SK-N-SH (cell line): ENCODE data around the gene LRP5. TPM values are rescaled to one million over a fixed set of nuclear protein-coding genes. Genes with fewer than 3 reads are reported as not detected.

ENCODE experiments used
- CTCF ChIA-PET: fragments of 300-600, 350-600 bp; formaldehyde crosslinking; extraction: SDS; loops from one replicate; lab custom pipeline; 2021; lab: Yijun Ruan, JAX
- POLR2A ChIA-PET: fragments of 350-600 bp; sonication (Branson Sonifier 250); formaldehyde crosslinking; extraction: SDS; loops from one replicate; lab custom pipeline; 2020; ENCODE audit warnings: antibody characterized with exemption, inconsistent platforms; lab: Yijun Ruan, JAX
- DNase-seq: peaks from one replicate; pipeline ENCODE4 v3.0.0; 2012
- H2AFZ ChIP-seq: fragments of 200-600 bp; sonication (generic); 2 replicates; pipeline ENCODE4 v1.8.1; 2016; ENCODE audit warnings: antibody characterized with exemption, mild to moderate bottlenecking, low read depth
- H3F3A ChIP-seq: fragments of 200-600 bp; sonication (generic); replicated peaks from 2 replicates; pipeline ENCODE3; 2016; ENCODE audit warnings: antibody characterized with exemption, mild to moderate bottlenecking; ENCODE audit not compliant: insufficient read depth
- H3K27ac ChIP-seq, 2 experiments: fragments of 200-500 bp in 1 of 2; fragments of 200-600 bp in 1 of 2; sonication (Bioruptor generic) in 1 of 2; sonication (generic), shearing (Covaris generic) in 1 of 2; 2 replicates each; pipeline versions ENCODE4 v1.5.1 to v1.6.1; 2014 to 2016; ENCODE audit warnings: low read depth in 2 of 2, inconsistent platforms in 1 of 2, low read length in 1 of 2, mild to moderate bottlenecking in 1 of 2, mixed read lengths in 1 of 2
- H3K27me3 ChIP-seq: fragments of 200-600 bp; sonication (generic), shearing (Covaris generic); 2 replicates; pipeline ENCODE4 v1.6.1; 2016; ENCODE audit warnings: mixed run types; ENCODE audit not compliant: insufficient read depth
- H3K36me3 ChIP-seq, 2 experiments: fragments of 200-500 bp in 1 of 2; fragments of 200-600 bp in 1 of 2; sonication (Bioruptor generic) in 1 of 2; sonication (generic) in 1 of 2; replicated peaks in 1 of 2; 2 replicates each; pipeline versions ENCODE3 to v1.5.1; 2014 to 2016; ENCODE audit warnings: low read length in 1 of 2, mild to moderate bottlenecking in 1 of 2; ENCODE audit not compliant: insufficient read depth in 2 of 2, control insufficient read depth in 1 of 2
- H3K4me1 ChIP-seq, 2 experiments: fragments of 200-500 bp in 1 of 2; fragments of 200-600 bp in 1 of 2; sonication (Bioruptor generic) in 1 of 2; sonication (generic), shearing (Covaris generic) in 1 of 2; 2 replicates each; pipeline versions ENCODE4 v1.5.1 to v1.6.1; 2014 to 2016; ENCODE audit warnings: low read depth in 1 of 2, low read length in 1 of 2, mixed run types in 1 of 2; ENCODE audit not compliant: insufficient read depth in 2 of 2, control insufficient read depth in 1 of 2
- H3K4me2 ChIP-seq: fragments of 200-600 bp; sonication (generic), shearing (Covaris generic); 2 replicates; pipeline ENCODE4 v1.6.1; 2017; ENCODE audit warnings: mixed run types
- H3K4me3 ChIP-seq, 2 experiments: fragments of 200-500 bp in 1 of 2; fragments of 200-600 bp in 1 of 2; sonication (Bioruptor generic) in 1 of 2; sonication (generic), shearing (Covaris generic) in 1 of 2; 2 replicates each; pipeline versions ENCODE4 v1.5.1 to v1.8.1; 2014 to 2016; ENCODE audit warnings: low read depth in 2 of 2, inconsistent platforms in 1 of 2, low read length in 1 of 2, mild to moderate bottlenecking in 1 of 2, mixed read lengths in 1 of 2, moderate library complexity in 1 of 2
- H3K79me2 ChIP-seq: fragments of 200-600 bp; sonication (generic); 2 replicates; pipeline ENCODE4 v1.8.1; 2017; ENCODE audit warnings: mild to moderate bottlenecking; ENCODE audit not compliant: insufficient read depth
- H3K9ac ChIP-seq: fragments of 200-600 bp; sonication (generic); 2 replicates; pipeline ENCODE4 v1.6.1; 2017; ENCODE audit warnings: mixed run types
- H3K9me2 ChIP-seq: fragments of 200-600 bp; sonication (generic); 2 replicates; pipeline ENCODE4 v1.6.1; 2017; ENCODE audit warnings: mixed run types
- H3K9me3 ChIP-seq: fragments of 200-600 bp; sonication (generic); 2 replicates; pipeline ENCODE4 v1.6.1; 2017; ENCODE audit warnings: mixed run types, mild to moderate bottlenecking, moderate library complexity
- H4K20me1 ChIP-seq: fragments of 200-600 bp; sonication (generic); 2 replicates; pipeline ENCODE4 v1.6.1; 2017; ENCODE audit warnings: mild to moderate bottlenecking, mixed run types; ENCODE audit not compliant: insufficient read depth
- CHD2 ChIP-seq: fragments of 150-350 bp; IDR thresholded peaks from 2 replicates; pipeline ENCODE4 v1.6.1; 2018; ENCODE audit warnings: low read length; ENCODE audit not compliant: partially characterized antibody
- ELF1 ChIP-seq: IDR thresholded peaks from 2 replicates; pipeline ENCODE4 v1.4.0; 2012
- EP300 ChIP-seq, 2 experiments: IDR thresholded peaks; 2 replicates each; pipeline versions ENCODE4 v1.4.0 to v1.6.1; 2012; ENCODE audit warnings: borderline replicate concordance in 1 of 2, low read depth in 1 of 2, low read length in 1 of 2
- FOSL2 ChIP-seq: IDR thresholded peaks from 2 replicates; pipeline ENCODE4 v1.4.0; 2012; ENCODE audit warnings: low read depth, mild to moderate bottlenecking, moderate library complexity, borderline replicate concordance
- FOXJ3 ChIP-seq: sonication (generic); formaldehyde crosslinking; IDR thresholded peaks from 2 replicates; pipeline ENCODE4 v1.5.1; 2020; ENCODE audit warnings: mild to moderate bottlenecking, missing genetic modification reagents
- GATA2 ChIP-seq: sonication (generic); formaldehyde crosslinking; IDR thresholded peaks from 2 replicates; pipeline ENCODE4 v1.5.0; 2020; ENCODE audit warnings: mild to moderate bottlenecking, missing genetic modification reagents
- JUND ChIP-seq: IDR thresholded peaks from 2 replicates; pipeline ENCODE4 v1.4.0; 2012
- MEF2A ChIP-seq: IDR thresholded peaks from 2 replicates; pipeline ENCODE4 v1.4.0; 2012; ENCODE audit warnings: low read depth, borderline replicate concordance
- NFIC ChIP-seq: IDR thresholded peaks from 2 replicates; pipeline ENCODE4 v1.4.0; 2012; ENCODE audit warnings: borderline replicate concordance
- NRF1 ChIP-seq: IDR thresholded peaks from 2 replicates; pipeline ENCODE4 v1.6.1; 2012; ENCODE audit warnings: low read depth, mild to moderate bottlenecking, low read length
- PBX3 ChIP-seq: IDR thresholded peaks from 2 replicates; pipeline ENCODE4; 2012
- POLR2AphosphoS5 ChIP-seq: IDR thresholded peaks from 2 replicates; pipeline ENCODE4 v1.6.1; 2012; ENCODE audit warnings: low read depth, low read length
- RAD21 ChIP-seq: IDR thresholded peaks from 2 replicates; pipeline ENCODE4 v1.6.1; 2012; ENCODE audit warnings: mild to moderate bottlenecking, low read length
- RCOR1 ChIP-seq: fragments of 150-350 bp; IDR thresholded peaks from 2 replicates; pipeline ENCODE4 v1.6.1; 2017; ENCODE audit warnings: antibody characterized with exemption, low read length
- RFX5 ChIP-seq: IDR thresholded peaks from 2 replicates; pipeline ENCODE4 v1.6.1; 2012; ENCODE audit warnings: mild to moderate bottlenecking, improper control_type of control experiment, low read length
- RXRA ChIP-seq: IDR thresholded peaks from 2 replicates; pipeline ENCODE4 v1.4.0; 2012; ENCODE audit warnings: low read depth, mild to moderate bottlenecking, borderline replicate concordance
- SMC3 ChIP-seq: IDR thresholded peaks from 2 replicates; pipeline ENCODE4 v1.6.1; 2012; ENCODE audit warnings: low read depth, low read length, improper control_type of control experiment
- USF1 ChIP-seq: IDR thresholded peaks from 2 replicates; pipeline ENCODE4 v1.4.0; 2012; ENCODE audit warnings: low read depth, borderline replicate concordance
- YY1 ChIP-seq: IDR thresholded peaks from 2 replicates; pipeline ENCODE4 v1.4.0; 2012; ENCODE audit warnings: low read depth, mild to moderate bottlenecking
- ZBTB33 ChIP-seq: IDR thresholded peaks from 2 replicates; pipeline ENCODE4 v1.4.0; 2012; ENCODE audit warnings: low read depth, borderline replicate concordance
- WGBS: methylation state at CpG from one replicate; pipeline ENCODE4 v1.1.6; 2017; ENCODE audit warnings: low lambda C conversion rate; 5-methylcytosine and 5-hydroxymethylcytosine counted together
- polyA plus RNA-seq, 3 experiments: library from polyadenylated mRNA; depleted of rRNA; stranded (reverse); fragments of >200 nt; gene quantifications; 2 replicates each; pipeline ENCODE4 v1.2.3, GENCODE V29; 2012
- TF ChIP-seq, protein P1 (sequence below): IDR thresholded peaks from 2 replicates; pipeline ENCODE4 v1.4.0; 2012; ENCODE audit warnings: low read depth

The LRP5 gene
- polyA plus RNA-seq, 1 of the 3 experiments (the other 2 are of a cell fraction) = 15.0 TPM

DNA sequence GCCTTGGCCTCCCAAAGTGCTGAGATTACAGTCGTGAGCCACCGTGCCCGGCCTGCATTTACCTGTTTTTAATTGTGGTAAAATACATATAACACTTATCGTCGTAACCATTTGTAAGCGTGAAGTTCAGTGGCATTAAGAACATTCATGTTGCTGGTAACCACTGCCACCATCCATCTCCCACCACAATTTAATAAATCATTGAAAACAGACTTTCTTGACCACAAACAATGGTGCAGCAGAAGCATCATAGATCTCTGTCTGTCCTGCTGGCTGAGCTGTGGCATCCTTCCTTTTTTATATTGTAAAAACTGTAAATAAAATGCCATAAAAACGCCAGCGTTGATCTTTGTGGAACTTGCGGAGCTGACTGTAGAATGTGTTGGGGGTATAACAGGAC, 24.3 kb downstream of the LRP5 start:
- 85% methylated on average over 9 of the region's 9 CpGs for WGBS
- Histone ChIP-seq H3K9ac (no peak overlapping the region), H3K4me1 (peaks cover 15 to 21% of the 10 kb centered on the region in 2 experiments; a peak in 2 of 4 replicates), H3K27me3 (no peaks in the 10 kb centered on the region), H3K79me2 (peaks cover 35% of the 10 kb centered on the region; the same call in 1 of the 2 replicates), H2AFZ (no peak overlapping the region), H4K20me1 (0 out of 2 replicates have a peak, but pooled peaks cover 6% of the 10 kb centered on the region), H3K9me3 (no peaks in the 10 kb centered on the region), H3K27ac (no peak overlapping the region), H3K4me3 (no peak overlapping the region), H3F3A (peaks cover 6% of the 10 kb centered on the region), H3K36me3 (no peaks in the 10 kb centered on the region), H3K4me2 (no peak overlapping the region), H3K9me2 (no peaks in the 10 kb centered on the region)
- no peak for DNase-seq
- ChIA-PET POLR2A (interaction anchor here (1.4 kb wide), 1 partner anchor 37 kb away, joined by 3 read pairs; no protein-coding TSS in a partner anchor), CTCF (interaction anchor here (1.5 kb wide), 1 partner anchor 39 kb away, joined by 5 read pairs; no protein-coding TSS in a partner anchor)
- TF ChIP-seq RXRA (no peak), CHD2 (no peak), EP300 (IDR thresholded peaks at IDR 0.05; ENCODE audit: borderline replicate concordance in 1 of 2, low read depth in 1 of 2, low read length in 1 of 2) (no peak), RCOR1 (no peak), FOXJ3 (CRISPR knock-in tag) (no peak), MEF2A (no peak), RFX5 (no peak), SMC3 (no peak), ELF1 (no peak), GATA2 (CRISPR knock-in tag) (no peak), PBX3 (no peak), FOSL2 (no peak), YY1 (no peak), USF1 (no peak), NFIC (no peak), NRF1 (no peak), JUND (no peak)
- TF ChIP-seq, protein P1, sequence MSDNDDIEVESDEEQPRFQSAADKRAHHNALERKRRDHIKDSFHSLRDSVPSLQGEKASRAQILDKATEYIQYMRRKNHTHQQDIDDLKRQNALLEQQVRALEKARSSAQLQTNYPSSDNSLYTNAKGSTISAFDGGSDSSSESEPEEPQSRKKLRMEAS = no peak

DNA sequence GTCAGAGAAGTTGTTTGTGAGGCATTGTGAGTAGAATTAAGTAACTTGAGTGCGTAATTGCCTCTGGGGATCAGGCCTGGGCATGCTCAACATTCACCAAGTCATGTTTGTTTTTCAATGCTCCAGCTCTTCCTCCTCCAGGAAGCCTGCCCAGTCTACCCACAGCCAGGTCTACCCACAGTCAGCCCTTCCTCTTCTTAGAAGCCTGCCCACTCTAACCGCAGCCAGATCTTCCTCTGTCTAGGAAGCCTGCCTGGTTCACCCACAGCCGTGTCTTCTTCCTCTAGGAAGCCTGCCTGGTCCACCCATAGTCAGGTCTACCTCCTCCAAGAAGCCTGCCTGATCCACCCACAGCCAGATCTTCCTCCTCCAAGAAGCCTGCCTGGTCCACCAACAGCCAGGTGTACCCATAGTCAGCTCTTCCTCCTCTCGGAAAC, 25.0 kb downstream of the LRP5 start:
- H3K36me3 ChIP-seq = no peaks in the 10 kb centered on the region
- peaks cover 22 to 27% of the 10 kb centered on the region in 2 experiments; a peak in 2 of 4 replicates for H3K4me1 ChIP-seq
- H3F3A ChIP-seq = peaks cover 6% of the 10 kb centered on the region
- H3K4me2 ChIP-seq = no peak overlapping the region
- POLR2A ChIA-PET = interaction anchor here (1.4 kb wide), 1 partner anchor 36 kb away, joined by 3 read pairs; no protein-coding TSS in a partner anchor
- H3K9ac ChIP-seq = no peak overlapping the region
- H3K27me3 ChIP-seq = no peaks in the 10 kb centered on the region
- H4K20me1 ChIP-seq = 0 out of 2 replicates have a peak, but pooled peaks cover 6% of the 10 kb centered on the region
- H3K4me3 ChIP-seq = no peak overlapping the region
- peaks cover 41% of the 10 kb centered on the region; the same call in 1 of the 2 replicates for H3K79me2 ChIP-seq
- H3K27ac ChIP-seq = no peak overlapping the region; a peak in 1 of 4 replicates
- H3K9me2 ChIP-seq = no peaks in the 10 kb centered on the region
- CTCF ChIA-PET = no interaction called here
- 91% methylated on average over 4 of the region's 4 CpGs for WGBS
- no peaks in the 10 kb centered on the region for H3K9me3 ChIP-seq
- no peak for DNase-seq
- H2AFZ ChIP-seq = no peak overlapping the region
- no peak for TF ChIP-seq POLR2AphosphoS5
- no peak for TF ChIP-seq YY1
- TF ChIP-seq FOSL2 = no peak
- TF ChIP-seq GATA2 (CRISPR knock-in tag) = no peak
- no peak for TF ChIP-seq EP300 (IDR thresholded peaks at IDR 0.05; ENCODE audit: borderline replicate concordance in 1 of 2, low read depth in 1 of 2, low read length in 1 of 2)
- TF ChIP-seq RAD21 = no peak
- TF ChIP-seq ZBTB33 = no peak
- TF ChIP-seq JUND = no peak
- no peak for TF ChIP-seq CHD2
- TF ChIP-seq USF1 = no peak
- no peak for TF ChIP-seq MEF2A
